Fibroblast of lung (primary cell): ENCODE data around the gene KIF26B. TPM values are rescaled to one million over a fixed set of nuclear protein-coding genes. Genes with fewer than 3 reads are reported as not detected.

Experiments
- DNase-seq, 2 donors: peaks; one replicate each; pipeline versions ENCODE4 v3.0.0 to v3.0.0-alpha.2; 2010; ENCODE audit warnings: low read depth in 2 of 2
- H2AFZ ChIP-seq: 2 replicates; pipeline ENCODE4 v1.5.1; 2012; ENCODE audit warnings: low read length, control low read depth, inconsistent platforms
- H3K27ac ChIP-seq: 2 replicates; pipeline ENCODE4 v1.5.1; 2011; ENCODE audit warnings: low read length, control low read depth; ENCODE audit not compliant: insufficient read depth
- H3K27me3 ChIP-seq: 2 replicates; pipeline ENCODE4 v1.5.1; 2011; ENCODE audit warnings: mild to moderate bottlenecking, low read length; ENCODE audit not compliant: control insufficient read depth, insufficient read depth
- H3K36me3 ChIP-seq: 2 replicates; pipeline ENCODE4 v1.5.1; 2011; ENCODE audit warnings: low read length; ENCODE audit not compliant: control insufficient read depth, insufficient read depth
- H3K4me1 ChIP-seq: 2 replicates; pipeline ENCODE4 v1.5.1; 2011; ENCODE audit warnings: low read length; ENCODE audit not compliant: control insufficient read depth, insufficient read depth; ENCODE audit errors: extremely low read depth
- H3K4me2 ChIP-seq: 2 replicates; pipeline ENCODE4 v1.5.1; 2011; ENCODE audit warnings: low read length, control low read depth; ENCODE audit not compliant: insufficient read depth; ENCODE audit errors: extremely low read depth
- H3K4me3 ChIP-seq, 4 experiments: fragments of 200-600 bp in 1 of 4; sonication (generic) in 1 of 4; replicated peaks in 1 of 4; 2 replicates each; pipeline ENCODE4 v1.5.1; 2011 to 2016; ENCODE audit warnings: low read length in 4 of 4, low read depth in 3 of 4, mild to moderate bottlenecking in 3 of 4, control low read depth in 2 of 4, inconsistent platforms in 1 of 4, mixed read lengths in 1 of 4; ENCODE audit not compliant: insufficient read depth in 1 of 4; ENCODE audit errors: control extremely low read depth in 1 of 4
- H3K79me2 ChIP-seq: 2 replicates; pipeline ENCODE4 v1.5.1; 2012; ENCODE audit warnings: mild to moderate bottlenecking, low read length, inconsistent platforms; ENCODE audit not compliant: control insufficient read depth, insufficient read depth
- H3K9ac ChIP-seq: 2 replicates; pipeline ENCODE4 v1.5.1; 2011; ENCODE audit warnings: mild to moderate bottlenecking, low read length, control low read depth; ENCODE audit not compliant: insufficient read depth
- H3K9me3 ChIP-seq: 2 replicates; pipeline ENCODE4 v1.5.1; 2012; ENCODE audit warnings: low read depth, low read length; ENCODE audit not compliant: control insufficient read depth, insufficient read depth
- H4K20me1 ChIP-seq: 2 replicates; pipeline ENCODE4 v1.5.1; 2011; ENCODE audit warnings: low read length; ENCODE audit not compliant: control insufficient read depth, insufficient read depth; ENCODE audit errors: extremely low read depth
- CTCF ChIP-seq, 2 donors: IDR thresholded peaks in 1 of 2; conservative IDR thresholded peaks in 1 of 2; 1 replicate in 1 of 2; 2 replicates in 1 of 2; pipeline ENCODE4 v1.5.1; 2011 to 2012; ENCODE audit warnings: low read length in 2 of 2, control low read depth in 1 of 2, inconsistent platforms in 1 of 2, low read depth in 1 of 2, mild to moderate bottlenecking in 1 of 2
- EZH2 ChIP-seq: IDR thresholded peaks from 2 replicates; pipeline ENCODE4 v1.5.1; 2012; ENCODE audit warnings: low read length, control low read depth, mild to moderate bottlenecking; ENCODE audit errors: missing control alignments
- polyA plus RNA-seq, 2 donors: library from polyadenylated mRNA; depleted of rRNA in 1 of 2; stranded (reverse) in 1 of 2; unstranded in 1 of 2; fragments of >200 nt; gene quantifications; 2 replicates each; pipeline ENCODE4 v1.2.1, GENCODE V29; 2011 to 2012; ENCODE audit warnings: missing spikeins in 1 of 2
- total RNA-seq: library from RNA; depleted of rRNA; stranded (reverse); fragments of >200 nt; gene quantifications from 2 replicates; pipeline ENCODE4 v1.2.1, GENCODE V29; 2014

Gene KIF26B
- total and polyA plus RNA-seq, 2 donors (not counting 1 experiment from before 2014, with no cell fraction given): 5.3 to 6.1 TPM

GRCh38 chr1:245375789-245376460 lies 221.1 kb downstream of the KIF26B start:
- Histone ChIP-seq H2AFZ (no peak overlapping the region), H3K4me1 (no peaks in the 10 kb centered on the region), H3K27me3 (no peaks in the 10 kb centered on the region), H3K9ac (no peak overlapping the region), H3K79me2 (no peaks in the 10 kb centered on the region), H3K27ac (no peak overlapping the region), H4K20me1 (no peaks in the 10 kb centered on the region), H3K4me3 (no peak overlapping the region), H3K9me3 (no peaks in the 10 kb centered on the region), H3K36me3 (no peaks in the 10 kb centered on the region), H3K4me2 (no peak overlapping the region)
- TF ChIP-seq CTCF (conservative IDR thresholded peaks at IDR 0.05 in 1 of 2, IDR thresholded peaks at IDR 0.05 in 1 of 2; ENCODE audit: low read depth in 1 of 2, low read length in 2 of 2): no peak
- no peak for TF ChIP-seq EZH2
- DNase-seq: peak in 1 of 2 donors; percentile 55

GRCh38 chr1:245377854-245378253 lies 223.1 kb downstream of the KIF26B start:
- H3K9ac ChIP-seq: no peak overlapping the region
- no peaks in the 10 kb centered on the region for H3K36me3 ChIP-seq
- H3K4me3 ChIP-seq: no peak overlapping the region
- TF ChIP-seq CTCF (conservative IDR thresholded peaks at IDR 0.05 in 1 of 2, IDR thresholded peaks at IDR 0.05 in 1 of 2; ENCODE audit: low read depth in 1 of 2, low read length in 2 of 2) (no peak), EZH2 (no peak)
- H3K79me2 ChIP-seq: no peaks in the 10 kb centered on the region
- H2AFZ ChIP-seq: no peak overlapping the region
- no peaks in the 10 kb centered on the region for H4K20me1 ChIP-seq
- H3K4me2 ChIP-seq: no peak overlapping the region
- H3K4me1 ChIP-seq: no peaks in the 10 kb centered on the region
- DNase-seq: no peak
- H3K27me3 ChIP-seq: no peaks in the 10 kb centered on the region
- no peaks in the 10 kb centered on the region for H3K9me3 ChIP-seq
- H3K27ac ChIP-seq: no peak overlapping the region

- Histone ChIP-seq H3K9ac (no peak overlapping the region), H3K4me1 (no peaks in the 10 kb centered on the region), H3K79me2 (no peaks in the 10 kb centered on the region), H3K27me3 (no peaks in the 10 kb centered on the region), H3K36me3 (no peaks in the 10 kb centered on the region), H3K4me2 (no peak overlapping the region), H3K27ac (no peak overlapping the region), H3K4me3 (no peak overlapping the region), H3K9me3 (no peaks in the 10 kb centered on the region), H2AFZ (no peak overlapping the region), H4K20me1 (no peaks in the 10 kb centered on the region)
- no peak for DNase-seq
- TF ChIP-seq CTCF (conservative IDR thresholded peaks at IDR 0.05 in 1 of 2, IDR thresholded peaks at IDR 0.05 in 1 of 2; ENCODE audit: low read depth in 1 of 2, low read length in 2 of 2) (no peak), EZH2 (no peak)
Measured at GRCh38 chr1:245378311-245378722, 223.5 kb downstream of the KIF26B start.
